A549 (cell line): Measurements from ENCODE around the gene CHMP6.

Experiments used
- HDAC2 ChIP-seq: fragments of 200-600 bp; sonication (generic); IDR thresholded peaks from 2 replicates; pipeline ENCODE4 v1.6.1; 2016
- KDM1A ChIP-seq: fragments of 200-600 bp; sonication (generic); IDR thresholded peaks from 2 replicates; pipeline ENCODE4 v1.6.1; 2016; ENCODE audit warnings: low read depth, mild to moderate bottlenecking
- MYC ChIP-seq: IDR thresholded peaks from 2 replicates; pipeline ENCODE4 v1.6.1; 2012; ENCODE audit warnings: mild to moderate bottlenecking, inconsistent platforms, low read length, improper control_type of control experiment, borderline replicate concordance
- PHF8 ChIP-seq: fragments of 200-600 bp; sonication (generic); IDR thresholded peaks from 2 replicates; pipeline ENCODE4 v1.6.1; 2016; ENCODE audit warnings: low read depth, mild to moderate bottlenecking, antibody characterized with exemption, moderate library complexity, borderline replicate concordance
- REST ChIP-seq: fragments of 200-600 bp; sonication (generic); IDR thresholded peaks from 2 replicates; pipeline ENCODE4 v1.6.1; 2016; ENCODE audit warnings: antibody characterized with exemption, mild to moderate bottlenecking, moderate library complexity

GRCh38 chr17:81043319-81043724 lies 51.7 kb downstream of the CHMP6 start:
- no peak for TF ChIP-seq HDAC2
- no peak for TF ChIP-seq PHF8
- no peak for TF ChIP-seq REST
- TF ChIP-seq KDM1A = no peak
- TF ChIP-seq MYC = no peak
